Measurements from ENCODE around the gene RIMS1.

RIMS1 gene

DNA sequence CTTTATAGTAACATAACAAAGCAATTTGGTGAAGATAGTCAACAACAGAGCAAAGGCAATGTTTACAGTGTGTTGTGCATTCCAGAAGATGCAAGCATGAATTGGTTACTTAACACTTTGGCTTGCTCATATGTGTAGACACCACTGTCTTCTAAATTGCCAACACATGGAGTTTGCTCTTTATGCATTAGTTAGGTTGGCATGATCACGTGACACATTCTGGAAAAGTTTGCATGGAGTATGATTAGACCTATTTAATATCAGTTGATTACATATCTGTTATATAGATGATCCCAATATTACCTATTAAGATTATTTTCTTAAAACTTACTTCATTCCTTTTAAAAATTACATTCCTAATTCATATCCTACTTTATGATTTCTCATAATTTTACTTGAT lies 197.6 kb downstream of the RIMS1 start:
- TF ChIP-seq, protein P1, sequence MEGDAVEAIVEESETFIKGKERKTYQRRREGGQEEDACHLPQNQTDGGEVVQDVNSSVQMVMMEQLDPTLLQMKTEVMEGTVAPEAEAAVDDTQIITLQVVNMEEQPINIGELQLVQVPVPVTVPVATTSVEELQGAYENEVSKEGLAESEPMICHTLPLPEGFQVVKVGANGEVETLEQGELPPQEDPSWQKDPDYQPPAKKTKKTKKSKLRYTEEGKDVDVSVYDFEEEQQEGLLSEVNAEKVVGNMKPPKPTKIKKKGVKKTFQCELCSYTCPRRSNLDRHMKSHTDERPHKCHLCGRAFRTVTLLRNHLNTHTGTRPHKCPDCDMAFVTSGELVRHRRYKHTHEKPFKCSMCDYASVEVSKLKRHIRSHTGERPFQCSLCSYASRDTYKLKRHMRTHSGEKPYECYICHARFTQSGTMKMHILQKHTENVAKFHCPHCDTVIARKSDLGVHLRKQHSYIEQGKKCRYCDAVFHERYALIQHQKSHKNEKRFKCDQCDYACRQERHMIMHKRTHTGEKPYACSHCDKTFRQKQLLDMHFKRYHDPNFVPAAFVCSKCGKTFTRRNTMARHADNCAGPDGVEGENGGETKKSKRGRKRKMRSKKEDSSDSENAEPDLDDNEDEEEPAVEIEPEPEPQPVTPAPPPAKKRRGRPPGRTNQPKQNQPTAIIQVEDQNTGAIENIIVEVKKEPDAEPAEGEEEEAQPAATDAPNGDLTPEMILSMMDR (IDR thresholded peaks at IDR 0.05) = no peak
- DNase-seq (ENCODE audit: low spot score) = no peak
- H3K27ac ChIP-seq = no peak overlapping the region
- no peak overlapping the region for H3K4me3 ChIP-seq

DNA sequence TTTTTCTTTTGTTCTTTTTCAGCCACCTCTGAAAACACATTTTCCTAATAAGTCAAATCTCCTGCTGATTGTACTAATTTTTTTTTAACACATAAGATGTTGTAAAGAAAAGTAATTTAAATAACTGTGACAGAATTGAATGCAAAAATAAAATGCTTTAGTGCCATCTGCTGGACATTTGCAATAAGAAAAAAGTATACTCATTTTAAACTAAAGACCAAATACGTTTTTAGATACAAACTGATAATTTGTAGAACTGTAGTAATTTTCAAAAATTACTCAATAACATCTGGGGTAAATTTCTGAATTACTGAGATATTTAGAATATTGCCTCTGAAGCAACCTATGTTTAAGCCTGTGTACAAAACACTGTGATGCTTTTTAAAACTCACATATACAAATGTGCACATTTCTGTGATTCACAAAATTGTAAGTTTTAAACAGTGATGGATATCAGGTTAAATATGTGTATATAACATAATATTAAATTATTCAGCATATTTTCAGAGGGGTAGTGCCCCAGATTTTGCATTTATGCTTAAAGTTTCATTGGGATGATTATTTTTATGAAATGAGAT lies 198.7 kb downstream of the RIMS1 start:
- H3K27ac ChIP-seq = no peak overlapping the region
- DNase-seq (ENCODE audit: low spot score) = no peak
- TF ChIP-seq, protein P1 (IDR thresholded peaks at IDR 0.05) = no peak
- no peak overlapping the region for H3K4me3 ChIP-seq

DNA sequence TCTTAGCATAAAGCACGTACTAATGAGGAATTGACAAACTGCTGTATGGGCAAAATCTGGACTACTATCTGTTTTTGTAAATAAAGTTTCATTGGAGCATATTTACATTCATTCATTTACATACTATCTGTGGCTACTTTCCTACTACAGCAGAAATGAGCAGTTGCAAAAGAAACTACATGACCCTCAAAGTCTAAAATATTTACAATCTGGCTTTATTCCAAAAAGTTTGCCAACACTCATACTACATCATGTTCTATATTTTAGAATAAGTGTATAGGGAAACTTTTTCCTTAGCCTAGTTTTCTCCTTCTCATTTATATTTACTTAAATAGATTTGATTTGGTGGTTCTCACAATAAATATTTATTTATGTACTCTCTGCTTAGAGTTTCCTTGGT lies 208.2 kb downstream of the RIMS1 start:
- TF ChIP-seq, protein P1 (IDR thresholded peaks at IDR 0.05) = no peak
- no peak for DNase-seq (ENCODE audit: low spot score)
- Histone ChIP-seq H3K27ac (no peak overlapping the region), H3K4me3 (no peak overlapping the region)

DNA sequence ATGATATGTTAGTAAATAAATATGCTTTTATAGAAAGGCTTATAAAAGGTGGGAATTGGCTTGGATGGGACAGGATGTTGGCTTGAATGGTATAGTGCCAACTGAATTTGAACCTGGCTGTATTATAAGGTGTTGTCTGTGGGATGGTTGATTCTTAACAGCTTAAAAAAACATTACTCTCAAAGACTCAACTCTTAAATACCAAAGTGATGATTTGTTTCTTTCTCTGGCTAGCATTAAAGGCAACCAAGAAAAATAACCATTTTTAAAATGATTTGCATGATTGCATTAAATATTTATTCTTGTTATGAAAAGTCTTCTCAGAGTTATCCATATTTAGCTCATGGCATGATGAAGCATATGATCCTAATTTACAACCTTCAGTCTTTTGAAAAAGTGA lies 216.2 kb downstream of the RIMS1 start:
- TF ChIP-seq, protein P1 (IDR thresholded peaks at IDR 0.05) = no peak
- DNase-seq (ENCODE audit: low spot score) = no peak
- Histone ChIP-seq H3K4me3 (no peak overlapping the region), H3K27ac (no peak overlapping the region)

DNA sequence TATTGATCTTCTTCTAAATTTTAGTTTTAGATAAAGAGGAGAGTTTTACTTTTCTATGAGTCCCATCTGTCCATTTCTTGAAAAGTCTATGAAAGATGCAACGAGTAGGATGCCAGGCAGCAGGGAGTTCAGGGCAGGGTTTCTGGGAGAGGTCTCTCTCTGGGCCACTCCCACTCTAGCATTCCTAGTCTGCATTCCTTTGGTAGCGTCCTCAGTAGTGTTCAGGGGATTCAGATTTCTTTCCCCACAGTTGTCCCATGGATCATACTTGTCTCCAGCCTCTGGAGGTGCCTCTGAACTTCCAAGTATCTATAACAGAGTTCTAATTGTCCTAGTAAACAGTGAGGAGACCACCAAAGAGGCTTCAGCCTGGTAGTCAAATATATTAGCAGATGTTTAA lies 225.3 kb downstream of the RIMS1 start:
- H3K4me3 ChIP-seq = no peak overlapping the region
- H3K27ac ChIP-seq = no peak overlapping the region
- no peak for DNase-seq (ENCODE audit: low spot score)
- TF ChIP-seq, protein P1 (IDR thresholded peaks at IDR 0.05) = no peak

DNA sequence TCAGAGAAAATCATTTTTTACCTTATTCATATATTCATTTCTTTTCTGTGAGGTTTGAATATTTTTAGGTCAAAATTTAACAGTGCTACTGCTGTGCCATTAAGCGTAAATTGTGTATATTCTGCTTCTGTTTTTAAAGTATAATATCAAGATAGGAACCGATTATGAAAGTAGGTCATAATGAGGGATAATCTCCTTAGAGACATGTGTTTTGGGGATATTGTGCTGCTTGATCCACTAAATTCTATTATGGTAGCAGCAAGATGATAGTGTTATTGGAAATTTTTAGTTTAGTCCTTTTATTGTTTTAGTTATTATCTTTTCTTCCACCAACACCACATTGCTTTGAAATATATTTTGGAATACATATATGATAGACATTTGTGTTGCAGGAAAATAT lies 244.0 kb downstream of the RIMS1 start:
- DNase-seq (ENCODE audit: low spot score) = no peak
- TF ChIP-seq, protein P1 (IDR thresholded peaks at IDR 0.05) = no peak
- no peak overlapping the region for H3K4me3 ChIP-seq
- H3K27ac ChIP-seq = no peak overlapping the region

DNA sequence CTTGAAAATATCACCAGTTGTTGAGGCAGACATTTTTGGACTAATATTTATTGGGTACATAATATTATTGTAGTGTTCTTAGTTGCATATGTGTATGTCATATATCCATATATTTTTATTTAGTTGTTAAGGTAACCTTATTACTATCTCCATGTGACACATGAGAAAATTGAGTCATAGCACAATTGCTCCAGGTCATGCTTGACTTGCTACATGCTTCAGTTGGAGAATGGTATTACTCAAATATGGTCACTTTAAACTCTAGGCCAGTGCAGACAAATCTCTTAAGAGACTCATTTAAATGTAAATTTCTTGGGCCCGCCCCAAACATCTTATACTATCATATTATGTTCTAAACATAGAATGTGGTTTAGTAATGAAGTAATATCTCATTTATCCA lies 246.1 kb downstream of the RIMS1 start:
- H3K27ac ChIP-seq = no peak overlapping the region
- no peak overlapping the region for H3K4me3 ChIP-seq
- DNase-seq (ENCODE audit: low spot score) = no peak
- TF ChIP-seq, protein P1 (IDR thresholded peaks at IDR 0.05) = no peak
